ENCODE results near the gene CACNA2D2. TPM values are rescaled to one million over a fixed set of nuclear protein-coding genes. Genes with fewer than 3 reads are reported as not detected.

Gene CACNA2D2
- total and polyA plus RNA-seq, 2 of the 8 experiments (the other 6 are each of a cell fraction or from before 2014, with no cell fraction given), result 14.1 to 25.0 TPM

DNA sequence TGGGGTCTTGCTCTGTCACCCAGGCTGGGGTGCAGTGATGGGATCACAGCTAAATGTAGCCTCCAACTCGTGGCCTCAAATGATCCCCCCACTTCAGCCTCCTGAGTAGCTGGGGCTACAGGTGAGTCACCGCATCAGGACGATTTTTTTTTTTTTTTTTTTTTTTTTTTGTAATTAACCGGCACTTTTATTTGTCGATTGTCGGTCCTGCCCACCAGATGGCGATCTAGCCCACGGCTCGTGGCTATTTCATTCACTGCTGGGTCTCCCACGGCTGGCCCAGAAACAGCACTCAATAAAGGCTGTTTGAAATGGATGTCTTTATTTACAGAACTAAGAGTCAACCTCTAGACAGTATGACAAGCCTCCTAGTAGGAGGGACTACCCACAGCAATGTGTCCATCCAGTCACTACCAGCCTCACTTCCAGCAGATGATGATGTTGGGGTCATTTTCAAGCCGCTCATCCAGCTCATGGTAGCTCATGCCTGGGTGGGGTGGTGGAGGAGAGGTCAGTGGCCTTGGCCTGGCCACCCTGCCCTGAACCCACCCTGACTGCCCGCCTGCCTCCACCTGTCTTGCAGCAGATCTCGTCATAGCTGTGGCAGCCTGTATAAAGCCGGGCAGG, 156.1 kb downstream of the CACNA2D2 start (continued):
- TF ChIP-seq, protein P1, sequence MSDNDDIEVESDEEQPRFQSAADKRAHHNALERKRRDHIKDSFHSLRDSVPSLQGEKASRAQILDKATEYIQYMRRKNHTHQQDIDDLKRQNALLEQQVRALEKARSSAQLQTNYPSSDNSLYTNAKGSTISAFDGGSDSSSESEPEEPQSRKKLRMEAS (IDR thresholded peaks at IDR 0.05), result 0 out of 2 replicates have a peak, but pooled peaks have one; percentile 15
- TF ChIP-seq, protein P2, sequence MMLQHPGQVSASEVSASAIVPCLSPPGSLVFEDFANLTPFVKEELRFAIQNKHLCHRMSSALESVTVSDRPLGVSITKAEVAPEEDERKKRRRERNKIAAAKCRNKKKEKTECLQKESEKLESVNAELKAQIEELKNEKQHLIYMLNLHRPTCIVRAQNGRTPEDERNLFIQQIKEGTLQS (IDR thresholded peaks at IDR 0.05; ENCODE audit: insufficient read depth, low read depth, low read length), result 0 out of 2 replicates have a peak, but pooled peaks have one; percentile 5
- TF ChIP-seq MAFK (IDR thresholded peaks at IDR 0.05; ENCODE audit: low read depth, low read length), result no peak
- TF ChIP-seq, protein P3, sequence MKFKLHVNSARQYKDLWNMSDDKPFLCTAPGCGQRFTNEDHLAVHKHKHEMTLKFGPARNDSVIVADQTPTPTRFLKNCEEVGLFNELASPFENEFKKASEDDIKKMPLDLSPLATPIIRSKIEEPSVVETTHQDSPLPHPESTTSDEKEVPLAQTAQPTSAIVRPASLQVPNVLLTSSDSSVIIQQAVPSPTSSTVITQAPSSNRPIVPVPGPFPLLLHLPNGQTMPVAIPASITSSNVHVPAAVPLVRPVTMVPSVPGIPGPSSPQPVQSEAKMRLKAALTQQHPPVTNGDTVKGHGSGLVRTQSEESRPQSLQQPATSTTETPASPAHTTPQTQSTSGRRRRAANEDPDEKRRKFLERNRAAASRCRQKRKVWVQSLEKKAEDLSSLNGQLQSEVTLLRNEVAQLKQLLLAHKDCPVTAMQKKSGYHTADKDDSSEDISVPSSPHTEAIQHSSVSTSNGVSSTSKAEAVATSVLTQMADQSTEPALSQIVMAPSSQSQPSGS (IDR thresholded peaks at IDR 0.05; ENCODE audit: low read length), result no peak
- TF ChIP-seq KDM1A (IDR thresholded peaks at IDR 0.05; ENCODE audit: borderline replicate concordance, low read length), result no peak
- no peak for TF ChIP-seq RBBP5 (IDR thresholded peaks at IDR 0.05; ENCODE audit: borderline replicate concordance, low read depth, low read length)
- no peak for TF ChIP-seq ASH2L (IDR thresholded peaks at IDR 0.05; ENCODE audit: low read length)
- no peak for TF ChIP-seq BRCA1 (IDR thresholded peaks at IDR 0.05; ENCODE audit: low read depth, low read length)
- no peak for TF ChIP-seq EP300 (IDR thresholded peaks at IDR 0.05; ENCODE audit: borderline replicate concordance in 1 of 2, low read depth in 2 of 2, low read length in 2 of 2)
- no peak for TF ChIP-seq YY1 (IDR thresholded peaks at IDR 0.05; ENCODE audit: low read depth, low read length)
- no peak for TF ChIP-seq EZH2 (IDR thresholded peaks at IDR 0.05; ENCODE audit: low read depth, low read length, severe bottlenecking)
- TF ChIP-seq RFX5 (IDR thresholded peaks at IDR 0.05; ENCODE audit: borderline replicate concordance, low read depth, low read length), result no peak
- TF ChIP-seq KDM5A (IDR thresholded peaks at IDR 0.05; ENCODE audit: low read length), result no peak
- peak; percentile 85 for TF ChIP-seq JUND (IDR thresholded peaks at IDR 0.05; ENCODE audit: low read length)
- TF ChIP-seq SIRT6 (IDR thresholded peaks at IDR 0.05; ENCODE audit: low read length), result no peak
- TF ChIP-seq CREB1 (IDR thresholded peaks at IDR 0.05), result 0 out of 2 replicates have a peak, but pooled peaks have one; percentile 36
- TF ChIP-seq HDAC2 (IDR thresholded peaks at IDR 0.05; ENCODE audit: borderline replicate concordance in 1 of 2, low read depth in 2 of 2, low read length in 2 of 2), result no peak

Measured in H1 (cell line).